Neural progenitor cell (in vitro differentiated cells): Measurements from ENCODE around the gene NRP1. TPM values are rescaled to one million over a fixed set of nuclear protein-coding genes. Genes with fewer than 3 reads are reported as not detected.

Experiments used
- DNase-seq: peaks from one replicate; pipeline ENCODE4 v3.0.0-alpha.2; 2016; ENCODE audit warnings: low spot score
- H2AFZ ChIP-seq: fragments of 200-600 bp; sonication (generic); replicated peaks from 2 replicates; pipeline ENCODE4 v1.6.1; 2016; ENCODE audit warnings: antibody characterized with exemption
- H3F3A ChIP-seq: fragments of 200-600 bp; sonication (generic); 2 replicates; pipeline ENCODE4 v1.6.1; 2016; ENCODE audit warnings: antibody characterized with exemption, low read depth
- H3K27ac ChIP-seq: fragments of 200-600 bp; sonication (generic); 2 replicates; pipeline ENCODE4 v1.5.1; 2016; ENCODE audit warnings: mild to moderate bottlenecking
- H3K27me3 ChIP-seq: fragments of 200-600 bp; sonication (generic); 2 replicates; pipeline ENCODE4 v1.6.1; 2016; ENCODE audit warnings: mild to moderate bottlenecking, moderate library complexity
- H3K36me3 ChIP-seq: fragments of 200-600 bp; sonication (generic); 2 replicates; pipeline ENCODE4 v1.5.1; 2016
- H3K4me1 ChIP-seq: fragments of 200-600 bp; sonication (generic); 2 replicates; pipeline ENCODE4 v1.6.1; 2016; ENCODE audit warnings: mixed run types
- H3K4me2 ChIP-seq: fragments of 200-600 bp; sonication (generic); 2 replicates; pipeline ENCODE4 v1.6.1; 2016
- H3K4me3 ChIP-seq: fragments of 200-600 bp; sonication (generic); 2 replicates; pipeline ENCODE4 v1.5.1; 2016
- H3K79me2 ChIP-seq: fragments of 200-600 bp; sonication (generic); 2 replicates; pipeline ENCODE4 v1.6.1; 2016; ENCODE audit warnings: low read depth
- H3K9ac ChIP-seq: fragments of 200-600 bp; sonication (generic); 2 replicates; pipeline ENCODE4 v1.6.1; 2016
- H3K9me3 ChIP-seq: fragments of 200-600 bp; sonication (generic); 2 replicates; pipeline ENCODE4 v1.5.1; 2016; ENCODE audit warnings: low read depth
- H4K20me1 ChIP-seq: fragments of 200-600 bp; sonication (generic); 2 replicates; pipeline ENCODE4 v1.6.1; 2016; ENCODE audit warnings: low read depth
- H3K27ac Mint-ChIP-seq: 3 replicates; pipeline ENCODE4 v1.8.0; 2021; ENCODE audit warnings: mixed read lengths
- H3K27me3 Mint-ChIP-seq: 2 replicates; pipeline ENCODE4 v1.8.0; 2022; ENCODE audit warnings: low read depth, mild to moderate bottlenecking, inconsistent platforms, moderate library complexity, mixed read lengths; ENCODE audit not compliant: insufficient read depth
- H3K36me3 Mint-ChIP-seq: 3 replicates; pipeline ENCODE4 v1.8.0; 2021; ENCODE audit warnings: mixed read lengths
- H3K4me1 Mint-ChIP-seq: 3 replicates; pipeline ENCODE4 v1.8.0; 2021; ENCODE audit warnings: mixed read lengths
- H3K4me3 Mint-ChIP-seq: 3 replicates; pipeline ENCODE4 v1.8.0; 2021; ENCODE audit warnings: mild to moderate bottlenecking, moderate library complexity, mixed read lengths
- H3K9me3 Mint-ChIP-seq: 3 replicates; pipeline ENCODE4 v1.8.0; 2020; ENCODE audit warnings: mixed read lengths
- EZH2 ChIP-seq: fragments of 200-600 bp; sonication (generic); IDR thresholded peaks from 2 replicates; pipeline ENCODE4 v1.6.1; 2017; ENCODE audit warnings: antibody characterized with exemption, mild to moderate bottlenecking, moderate library complexity
- EZH2phosphoT487 ChIP-seq: fragments of 200-600 bp; sonication (generic); IDR thresholded peaks from 2 replicates; pipeline ENCODE4 v1.6.1; 2017; ENCODE audit warnings: antibody characterized with exemption
- total RNA-seq: library from RNA; depleted of rRNA; stranded (reverse); fragments of >200 nt; gene quantifications from 2 replicates; pipeline ENCODE4 v1.2.3, GENCODE V29; 2015; ENCODE audit warnings: low replicate concordance
- TF ChIP-seq, protein P1 (sequence below): fragments of 200-600 bp; sonication (generic); IDR thresholded peaks from 2 replicates; pipeline ENCODE4 v1.5.1; 2017; ENCODE audit warnings: antibody characterized with exemption, mild to moderate bottlenecking

NRP1 gene
- total RNA-seq, 1 donor from 2014 or later, result 1.9 TPM

- Histone ChIP-seq H3K27ac (no peak overlapping the region), H3K4me1 (no peaks in the 10 kb centered on the region), H3K36me3 (no peaks in the 10 kb centered on the region), H2AFZ (no peak overlapping the region), H3K9ac (no peak overlapping the region), H3F3A (no peaks in the 10 kb centered on the region), H3K9me3 (no peaks in the 10 kb centered on the region), H3K79me2 (no peaks in the 10 kb centered on the region), H3K4me3 (no peak overlapping the region), H3K27me3 (no peaks in the 10 kb centered on the region), H3K4me2 (no peak overlapping the region), H4K20me1 (no peaks in the 10 kb centered on the region)
- no peak overlapping the region for H3K4me3 Mint-ChIP-seq
- DNase-seq, result no peak
- TF ChIP-seq, protein P1, sequence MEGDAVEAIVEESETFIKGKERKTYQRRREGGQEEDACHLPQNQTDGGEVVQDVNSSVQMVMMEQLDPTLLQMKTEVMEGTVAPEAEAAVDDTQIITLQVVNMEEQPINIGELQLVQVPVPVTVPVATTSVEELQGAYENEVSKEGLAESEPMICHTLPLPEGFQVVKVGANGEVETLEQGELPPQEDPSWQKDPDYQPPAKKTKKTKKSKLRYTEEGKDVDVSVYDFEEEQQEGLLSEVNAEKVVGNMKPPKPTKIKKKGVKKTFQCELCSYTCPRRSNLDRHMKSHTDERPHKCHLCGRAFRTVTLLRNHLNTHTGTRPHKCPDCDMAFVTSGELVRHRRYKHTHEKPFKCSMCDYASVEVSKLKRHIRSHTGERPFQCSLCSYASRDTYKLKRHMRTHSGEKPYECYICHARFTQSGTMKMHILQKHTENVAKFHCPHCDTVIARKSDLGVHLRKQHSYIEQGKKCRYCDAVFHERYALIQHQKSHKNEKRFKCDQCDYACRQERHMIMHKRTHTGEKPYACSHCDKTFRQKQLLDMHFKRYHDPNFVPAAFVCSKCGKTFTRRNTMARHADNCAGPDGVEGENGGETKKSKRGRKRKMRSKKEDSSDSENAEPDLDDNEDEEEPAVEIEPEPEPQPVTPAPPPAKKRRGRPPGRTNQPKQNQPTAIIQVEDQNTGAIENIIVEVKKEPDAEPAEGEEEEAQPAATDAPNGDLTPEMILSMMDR, result no peak
- TF ChIP-seq EZH2phosphoT487 (no peak), EZH2 (no peak)
- H3K27me3 Mint-ChIP-seq, result peaks cover 17% of the 10 kb centered on the region
- H3K36me3 Mint-ChIP-seq, result no peaks in the 10 kb centered on the region
- H3K27ac Mint-ChIP-seq, result no peak overlapping the region
- H3K4me1 Mint-ChIP-seq, result peaks cover 11% of the 10 kb centered on the region
- peaks cover 2% of the 10 kb centered on the region for H3K9me3 Mint-ChIP-seq
Measured at GRCh38 chr10:33137356-33138005, 197.0 kb downstream of the NRP1 start.

GRCh38 chr10:33136781-33137180 lies 197.7 kb downstream of the NRP1 start:
- Histone ChIP-seq H3F3A (no peaks in the 10 kb centered on the region), H3K9ac (no peak overlapping the region), H3K4me3 (no peak overlapping the region), H2AFZ (no peak overlapping the region), H3K36me3 (no peaks in the 10 kb centered on the region), H3K4me2 (no peak overlapping the region), H3K79me2 (no peaks in the 10 kb centered on the region), H4K20me1 (no peaks in the 10 kb centered on the region), H3K9me3 (no peaks in the 10 kb centered on the region), H3K4me1 (no peaks in the 10 kb centered on the region), H3K27ac (no peak overlapping the region), H3K27me3 (no peaks in the 10 kb centered on the region)
- peaks cover 16% of the 10 kb centered on the region for H3K27me3 Mint-ChIP-seq
- TF ChIP-seq, protein P1, result no peak
- no peak for TF ChIP-seq EZH2
- no peak for TF ChIP-seq EZH2phosphoT487
- no peak overlapping the region for H3K4me3 Mint-ChIP-seq
- H3K27ac Mint-ChIP-seq, result no peak overlapping the region
- H3K4me1 Mint-ChIP-seq, result peaks cover 9% of the 10 kb centered on the region
- H3K9me3 Mint-ChIP-seq, result peaks cover 2% of the 10 kb centered on the region
- DNase-seq, result no peak
- H3K36me3 Mint-ChIP-seq, result no peaks in the 10 kb centered on the region

DNA sequence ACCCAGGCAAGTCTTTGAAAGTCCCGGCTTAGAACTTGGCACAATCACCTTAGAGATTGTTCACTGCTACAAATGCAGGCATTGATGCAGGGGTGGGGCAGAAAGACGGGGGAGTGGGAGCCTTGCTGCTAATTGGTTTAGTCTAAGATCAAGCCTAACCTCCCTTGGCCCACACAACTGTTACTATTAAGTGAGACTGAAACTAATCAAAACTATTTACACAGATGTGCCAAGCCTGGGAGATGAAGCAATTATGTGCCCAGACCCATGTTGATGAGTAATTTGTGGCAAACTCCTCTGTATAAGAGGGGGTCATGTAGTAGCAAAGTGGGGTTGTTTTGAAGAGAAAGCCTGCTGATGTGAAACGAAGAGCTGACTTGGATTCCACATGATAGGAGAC lies 198.2 kb downstream of the NRP1 start:
- no peak overlapping the region for H3K4me2 ChIP-seq

More for the DNA sequence above, 198.2 kb downstream of the NRP1 start:
- Mint-ChIP-seq H3K9me3 (peaks cover 2% of the 10 kb centered on the region), H3K4me3 (no peak overlapping the region), H3K27me3 (peaks cover 18% of the 10 kb centered on the region), H3K4me1 (peaks cover 9% of the 10 kb centered on the region), H3K36me3 (no peaks in the 10 kb centered on the region), H3K27ac (no peak overlapping the region)
- Histone ChIP-seq H3K4me1 (no peaks in the 10 kb centered on the region), H3K36me3 (no peaks in the 10 kb centered on the region), H3K4me3 (no peak overlapping the region), H3K9me3 (no peaks in the 10 kb centered on the region), H3K79me2 (no peaks in the 10 kb centered on the region), H3K9ac (no peak overlapping the region), H2AFZ (no peak overlapping the region), H3K27ac (no peak overlapping the region), H3K27me3 (no peaks in the 10 kb centered on the region), H4K20me1 (no peaks in the 10 kb centered on the region), H3F3A (no peaks in the 10 kb centered on the region)
- TF ChIP-seq EZH2, result no peak
- no peak for TF ChIP-seq EZH2phosphoT487
- TF ChIP-seq, protein P1, result no peak
- DNase-seq, result no peak
